Neuronal stem cell (in vitro differentiated cells): ENCODE results near the gene CROCC2.
A peak's percentile ranks its signal among the peaks of the same experiment; 100 is the strongest.

ENCODE experiments used
- DNase-seq: peaks from one replicate; pipeline ENCODE4 v3.0.0-alpha.2; 2013; ENCODE audit warnings: low spot score
- H2AFZ ChIP-seq: one replicate; pipeline ENCODE4 v1.6.1; 2013; ENCODE audit warnings: mild to moderate bottlenecking, low read length, inconsistent platforms
- H2AK5ac ChIP-seq: 2 replicates; pipeline ENCODE4 v1.6.1; 2013; ENCODE audit warnings: low read depth, mild to moderate bottlenecking, inconsistent platforms, low read length, moderate library complexity, mixed read lengths
- H2BK120ac ChIP-seq: 2 replicates; pipeline ENCODE4 v1.6.1; 2013; ENCODE audit warnings: low read depth, mild to moderate bottlenecking, inconsistent platforms, low read length, moderate library complexity, mixed read lengths
- H2BK12ac ChIP-seq: one replicate; pipeline ENCODE4 v1.6.1; 2013; ENCODE audit warnings: low read length, inconsistent platforms
- H2BK15ac ChIP-seq: 2 replicates; pipeline ENCODE4 v1.6.1; 2013; ENCODE audit warnings: mild to moderate bottlenecking, low read length, inconsistent platforms, mixed read lengths
- H2BK5ac ChIP-seq: one replicate; pipeline ENCODE4 v1.6.1; 2013; ENCODE audit warnings: inconsistent platforms, mild to moderate bottlenecking, low read length, moderate library complexity
- H3K14ac ChIP-seq: one replicate; pipeline ENCODE4 v1.6.1; 2013; ENCODE audit warnings: low read length, inconsistent platforms
- H3K18ac ChIP-seq: 2 replicates; pipeline ENCODE4 v1.6.1; 2013; ENCODE audit warnings: low read length, inconsistent platforms
- H3K23ac ChIP-seq: 2 replicates; pipeline ENCODE4 v1.6.1; 2013; ENCODE audit warnings: low read depth, mild to moderate bottlenecking, mixed read lengths, low read length, inconsistent platforms; ENCODE audit not compliant: poor library complexity
- H3K27ac ChIP-seq: replicated peaks from 3 replicates; pipeline ENCODE4 v1.5.1; 2013; ENCODE audit warnings: low read length, inconsistent platforms
- H3K27me3 ChIP-seq, 3 experiments: 2 replicates each; pipeline ENCODE4 v1.6.1; 2013; ENCODE audit warnings: low read length in 3 of 3, mild to moderate bottlenecking in 2 of 3, inconsistent platforms in 1 of 3, low read depth in 1 of 3, mixed read lengths in 1 of 3, moderate library complexity in 1 of 3; ENCODE audit not compliant: control insufficient read depth in 3 of 3, insufficient read depth in 3 of 3
- H3K36me3 ChIP-seq, 2 donors: replicated peaks in 1 of 2; 2 replicates each; pipeline ENCODE4 v1.6.1; 2013; ENCODE audit warnings: low read length in 2 of 2; ENCODE audit not compliant: control insufficient read depth in 2 of 2, insufficient read depth in 2 of 2
- H3K4ac ChIP-seq: 2 replicates; pipeline ENCODE4 v1.6.1; 2013; ENCODE audit warnings: inconsistent platforms, mild to moderate bottlenecking, low read length, moderate library complexity
- H3K4me1 ChIP-seq, 2 donors: 1 replicate in 1 of 2; 2 replicates in 1 of 2; pipeline ENCODE4 v1.6.1; 2013; ENCODE audit warnings: low read length in 2 of 2, low read depth in 1 of 2; ENCODE audit not compliant: control insufficient read depth in 2 of 2, insufficient read depth in 1 of 2
- H3K4me2 ChIP-seq: one replicate; pipeline ENCODE4 v1.6.1; 2013; ENCODE audit warnings: mild to moderate bottlenecking, low read length, inconsistent platforms; ENCODE audit not compliant: insufficient read depth, poor library complexity, severe bottlenecking
- H3K4me3 ChIP-seq, 2 donors: 2 replicates each; pipeline ENCODE4 v1.5.1; 2013; ENCODE audit warnings: low read length in 2 of 2, mild to moderate bottlenecking in 2 of 2, inconsistent platforms in 1 of 2, moderate library complexity in 1 of 2
- H3K79me1 ChIP-seq: one replicate; pipeline ENCODE4 v1.6.1; 2013; ENCODE audit warnings: low read depth, mild to moderate bottlenecking, inconsistent platforms, low read length, moderate library complexity
- H3K9ac ChIP-seq: one replicate; pipeline ENCODE4 v1.6.1; 2013; ENCODE audit warnings: mild to moderate bottlenecking, low read depth, low read length, inconsistent platforms; ENCODE audit not compliant: poor library complexity
- H3K9me3 ChIP-seq, 2 donors: replicated peaks in 1 of 2; 2 replicates each; pipeline versions ENCODE3 to v1.6.1; 2013; ENCODE audit warnings: low read length in 2 of 2, mild to moderate bottlenecking in 2 of 2, inconsistent platforms in 1 of 2, low read depth in 1 of 2, mixed read lengths in 1 of 2, moderate library complexity in 1 of 2; ENCODE audit not compliant: control insufficient read depth in 2 of 2, insufficient read depth in 1 of 2
- H4K8ac ChIP-seq: one replicate; pipeline ENCODE4 v1.6.1; 2013; ENCODE audit warnings: low read depth, mild to moderate bottlenecking, inconsistent platforms, low read length, moderate library complexity
- H4K91ac ChIP-seq: one replicate; pipeline ENCODE4 v1.6.1; 2013; ENCODE audit warnings: low read length, low read depth, mild to moderate bottlenecking, inconsistent platforms; ENCODE audit not compliant: poor library complexity
- WGBS, 2 donors: extraction: QIAGEN DNeasy Blood & Tissue Kit; methylation state at CpG; one replicate each; pipeline ENCODE4 v1.1.7; 2013; ENCODE audit warnings: missing lambda C conversion rate in 2 of 2, mixed read lengths in 1 of 2; ENCODE audit not compliant: insufficient read length in 2 of 2, insufficient replicate concordance in 1 of 2; ENCODE audit errors: extremely low coverage in 2 of 2; 5-methylcytosine and 5-hydroxymethylcytosine counted together

The CROCC2 gene

GRCh38 chr2:241005569-241005968 is 99.4 kb downstream of the CROCC2 start:
- H3K4me1 ChIP-seq = peaks cover 8 to 20% of the 10 kb centered on the region in 2 donors
- no peak overlapping the region for H3K9ac ChIP-seq
- peaks cover 0 to 27% (median 8%) of the 10 kb centered on the region in 3 experiments for H3K27me3 ChIP-seq
- WGBS, 2 donors = no CpG with 5 or more reads among the region's 2 CpGs
- no peak overlapping the region for H2BK15ac ChIP-seq
- no peak overlapping the region for H3K4ac ChIP-seq
- no peak overlapping the region for H2BK12ac ChIP-seq
- no peak overlapping the region for H4K91ac ChIP-seq
- no peak for DNase-seq
- no peak overlapping the region for H3K27ac ChIP-seq
- H3K23ac ChIP-seq = no peak overlapping the region
- no peak overlapping the region for H4K8ac ChIP-seq
- H3K9me3 ChIP-seq = peaks cover 11 to 16% of the 10 kb centered on the region in 2 donors
- H2BK5ac ChIP-seq = no peak overlapping the region
- no peak overlapping the region for H2AFZ ChIP-seq
- no peak overlapping the region for H3K14ac ChIP-seq
- peaks cover 0 to 4% of the 10 kb centered on the region in 2 donors for H3K36me3 ChIP-seq
- no peak overlapping the region for H2AK5ac ChIP-seq
- no peak overlapping the region for H3K4me3 ChIP-seq
- no peaks in the 10 kb centered on the region for H3K79me1 ChIP-seq
- no peak overlapping the region for H2BK120ac ChIP-seq
- H3K4me2 ChIP-seq = no peak overlapping the region
- no peak overlapping the region for H3K18ac ChIP-seq

- H2AFZ ChIP-seq = no peak overlapping the region
- no peak overlapping the region for H3K27ac ChIP-seq
- H2AK5ac ChIP-seq = no peak overlapping the region
- no peak overlapping the region for H3K4ac ChIP-seq
- no peak overlapping the region for H2BK15ac ChIP-seq
- no peak overlapping the region for H3K9ac ChIP-seq
- no peaks in the 10 kb centered on the region for H3K79me1 ChIP-seq
- no peak overlapping the region for H3K4me2 ChIP-seq
- no peak overlapping the region for H3K4me3 ChIP-seq
- H3K9me3 ChIP-seq = peaks cover 11 to 16% of the 10 kb centered on the region in 2 donors
- peaks cover 0 to 4% of the 10 kb centered on the region in 2 donors for H3K36me3 ChIP-seq
- no peak overlapping the region for H4K8ac ChIP-seq
- no CpG with 5 or more reads among the region's 3 CpGs for WGBS, 2 donors
- no peak for DNase-seq
- no peak overlapping the region for H4K91ac ChIP-seq
- H2BK12ac ChIP-seq = no peak overlapping the region
- H2BK5ac ChIP-seq = no peak overlapping the region
- H3K18ac ChIP-seq = no peak overlapping the region
- peaks cover 0 to 18% (median under 1%) of the 10 kb centered on the region in 3 experiments for H3K27me3 ChIP-seq
- H2BK120ac ChIP-seq = no peak overlapping the region
- H3K23ac ChIP-seq = no peak overlapping the region
- peaks cover 8 to 21% of the 10 kb centered on the region in 2 donors for H3K4me1 ChIP-seq
- no peak overlapping the region for H3K14ac ChIP-seq
Observed at GRCh38 chr2:241006412-241006811, 100.3 kb downstream of the CROCC2 start.

GRCh38 chr2:241007111-241007510 is 101.0 kb downstream of the CROCC2 start:
- Histone ChIP-seq H4K91ac (no peak overlapping the region), H3K27ac (no peak overlapping the region), H3K23ac (no peak overlapping the region), H3K4me1 (peaks cover 8 to 21% of the 10 kb centered on the region in 2 donors), H3K27me3 (peaks cover 0 to 11% (median 0%) of the 10 kb centered on the region in 3 experiments), H3K9me3 (peaks cover 11 to 16% of the 10 kb centered on the region in 2 donors), H3K79me1 (no peaks in the 10 kb centered on the region), H3K4me3 (no peak overlapping the region), H2AFZ (no peak overlapping the region), H2BK15ac (no peak overlapping the region), H3K9ac (no peak overlapping the region), H3K36me3 (peaks cover 0 to 4% of the 10 kb centered on the region in 2 donors), H3K14ac (no peak overlapping the region), H2BK5ac (no peak overlapping the region), H2BK12ac (no peak overlapping the region), H3K4ac (no peak overlapping the region), H4K8ac (no peak overlapping the region), H3K4me2 (no peak overlapping the region), H2AK5ac (no peak overlapping the region), H2BK120ac (no peak overlapping the region), H3K18ac (no peak overlapping the region)
- no CpG with 5 or more reads among the region's 7 CpGs for WGBS, 2 donors
- no peak for DNase-seq

GRCh38 chr2:241007880-241008710 is 102.0 kb downstream of the CROCC2 start:
- no peak overlapping the region for H2BK15ac ChIP-seq
- no peak overlapping the region for H4K91ac ChIP-seq
- H3K36me3 ChIP-seq = peaks cover 0 to 4% of the 10 kb centered on the region in 2 donors
- no peak overlapping the region for H3K27ac ChIP-seq
- H2BK12ac ChIP-seq = peak overlapping the region; percentile 95
- peaks cover 0 to 11% (median 0%) of the 10 kb centered on the region in 3 experiments for H3K27me3 ChIP-seq
- H3K9me3 ChIP-seq = peaks cover 11 to 16% of the 10 kb centered on the region in 2 donors
- H3K79me1 ChIP-seq = no peaks in the 10 kb centered on the region
- H2AK5ac ChIP-seq = peak overlapping the region; percentile 99
- no peak overlapping the region for H2BK5ac ChIP-seq
- H3K4ac ChIP-seq = peak overlapping the region; percentile 53
- H2BK120ac ChIP-seq = no peak overlapping the region
- no peak for DNase-seq
- no peak overlapping the region for H3K4me3 ChIP-seq
- H3K9ac ChIP-seq = no peak overlapping the region
- H3K4me2 ChIP-seq = no peak overlapping the region
- peaks cover 8 to 21% of the 10 kb centered on the region in 2 donors for H3K4me1 ChIP-seq
- peak overlapping the region; percentile 55 for H3K23ac ChIP-seq
- H3K18ac ChIP-seq = peak overlapping the region; percentile 95
- no peak overlapping the region for H2AFZ ChIP-seq
- no peak overlapping the region for H4K8ac ChIP-seq
- no CpG with 5 or more reads among the region's 20 CpGs for WGBS, 2 donors
- peak overlapping the region; percentile 59 for H3K14ac ChIP-seq
